ENCODE measurements around the gene USP19.

GRCh38 chr3:49112262-49112661 lies 8.4 kb downstream of the USP19 start:
- peak in 1 of 3 donors; percentile 11 for TF ChIP-seq POLR2AphosphoS5 (IDR thresholded peaks at IDR 0.05)
- no peak for TF ChIP-seq POLR2A (IDR thresholded peaks at IDR 0.05)
- TF ChIP-seq, protein P1, sequence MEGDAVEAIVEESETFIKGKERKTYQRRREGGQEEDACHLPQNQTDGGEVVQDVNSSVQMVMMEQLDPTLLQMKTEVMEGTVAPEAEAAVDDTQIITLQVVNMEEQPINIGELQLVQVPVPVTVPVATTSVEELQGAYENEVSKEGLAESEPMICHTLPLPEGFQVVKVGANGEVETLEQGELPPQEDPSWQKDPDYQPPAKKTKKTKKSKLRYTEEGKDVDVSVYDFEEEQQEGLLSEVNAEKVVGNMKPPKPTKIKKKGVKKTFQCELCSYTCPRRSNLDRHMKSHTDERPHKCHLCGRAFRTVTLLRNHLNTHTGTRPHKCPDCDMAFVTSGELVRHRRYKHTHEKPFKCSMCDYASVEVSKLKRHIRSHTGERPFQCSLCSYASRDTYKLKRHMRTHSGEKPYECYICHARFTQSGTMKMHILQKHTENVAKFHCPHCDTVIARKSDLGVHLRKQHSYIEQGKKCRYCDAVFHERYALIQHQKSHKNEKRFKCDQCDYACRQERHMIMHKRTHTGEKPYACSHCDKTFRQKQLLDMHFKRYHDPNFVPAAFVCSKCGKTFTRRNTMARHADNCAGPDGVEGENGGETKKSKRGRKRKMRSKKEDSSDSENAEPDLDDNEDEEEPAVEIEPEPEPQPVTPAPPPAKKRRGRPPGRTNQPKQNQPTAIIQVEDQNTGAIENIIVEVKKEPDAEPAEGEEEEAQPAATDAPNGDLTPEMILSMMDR (IDR thresholded peaks at IDR 0.05 in 8 of 11, conservative IDR thresholded peaks at IDR 0.05 in 3 of 11) = no peak
